Activated T-helper 1 cell treated with anti-CD3 and anti-CD28 coated beads, Interleukin-12 subunit alpha, Interleukin-12 subunit beta, Interleukin-2, Interleukin-4 antibody, amounts not matched to agents 30 ng/mL and 10 ng/mL and 1 ng/mL, durations not matched to agents 14 hours and 24 hours and 36 hours (primary cell): ENCODE data around the gene DERL2. TPM values are rescaled to one million over a fixed set of nuclear protein-coding genes. Genes with fewer than 3 reads are reported as not detected.

Source experiments
- DNase-seq: peaks from one replicate; pipeline ENCODE4 v3.0.0; 2021; ENCODE audit warnings: low spot score
- H3K27ac Mint-ChIP-seq: one replicate; pipeline ENCODE4 v1.8.0; 2021; ENCODE audit warnings: mild to moderate bottlenecking, mixed read lengths
- H3K27me3 Mint-ChIP-seq: one replicate; pipeline ENCODE4 v1.8.0; 2022; ENCODE audit warnings: mild to moderate bottlenecking, moderate library complexity, mixed read lengths; ENCODE audit not compliant: insufficient read depth
- H3K36me3 Mint-ChIP-seq: one replicate; pipeline ENCODE4 v1.8.0; 2021; ENCODE audit warnings: low read depth, mixed read lengths
- H3K4me1 Mint-ChIP-seq: one replicate; pipeline ENCODE4 v1.8.0; 2021; ENCODE audit warnings: low read depth, mixed read lengths
- H3K4me3 Mint-ChIP-seq: one replicate; pipeline ENCODE4 v1.8.0; 2021; ENCODE audit warnings: mild to moderate bottlenecking, moderate library complexity, mixed read lengths
- H3K9me3 Mint-ChIP-seq: one replicate; pipeline ENCODE4 v1.8.0; 2021; ENCODE audit warnings: mixed read lengths
- intact Hi-C: fragments of 100-400 bp; cut with micrococcal nuclease; formaldehyde crosslinking; loops from one replicate; pipeline ENCODE4 v1.15.1; 2024
- total RNA-seq: library from RNA; stranded (reverse); gene quantifications from 2 replicates; pipeline ENCODE4 v1.2.3, GENCODE V29; 2022

The DERL2 gene
- total RNA-seq: 71.7 and 73.2 TPM in 2 replicates

DNA sequence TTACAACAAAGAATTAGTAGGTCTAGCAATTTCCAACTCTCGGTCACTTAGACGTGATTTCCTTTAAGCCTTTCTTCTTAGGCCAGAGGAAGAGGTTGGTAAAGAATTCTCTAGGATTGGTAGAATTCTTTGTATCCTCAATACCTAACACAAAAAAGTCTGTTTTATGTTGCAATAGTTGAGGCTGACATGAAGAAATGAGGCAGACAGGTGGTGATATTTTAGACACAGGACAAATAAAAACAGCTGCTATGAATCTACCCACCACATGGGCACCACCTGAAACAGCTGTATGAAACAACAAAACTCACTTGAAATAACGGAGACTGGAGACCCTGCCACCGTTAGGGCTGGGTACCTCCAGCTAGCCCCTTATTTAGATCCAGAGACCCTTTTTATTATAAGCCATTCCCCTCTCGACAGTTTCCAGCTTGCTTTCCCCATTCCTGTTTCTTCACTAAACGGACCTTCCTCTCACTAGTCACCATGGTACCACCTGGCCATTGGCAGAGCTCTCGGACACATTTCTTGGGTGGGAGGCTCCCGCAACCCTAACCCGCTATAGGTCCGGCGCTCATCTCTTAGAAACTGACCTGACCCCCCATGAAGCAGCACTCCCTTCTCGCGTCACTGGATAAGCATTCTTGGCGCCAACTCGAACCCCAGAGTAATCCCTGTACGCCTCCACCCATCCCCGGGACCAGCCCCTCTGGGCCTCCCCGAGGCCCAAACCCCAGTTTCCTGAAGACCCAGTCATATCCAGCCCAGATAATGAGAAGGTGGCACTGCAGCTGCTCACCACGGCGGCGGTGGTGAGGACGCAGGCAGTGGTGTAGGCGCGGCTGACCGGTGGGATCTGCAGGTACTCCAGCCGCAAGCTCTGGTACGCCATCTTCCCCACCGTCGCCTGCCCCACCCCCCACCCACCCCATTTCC, at the start of gene DERL2:
Gene DERL2, minus strand, starts transcription at position 909 of the 936 bp plus-strand sequence. Its CDS starts 17 bp downstream, at position 892.
- Mint-ChIP-seq H3K27me3 (no peaks in the 10 kb centered on the region), H3K4me3 (peak within 1 kb of the TSS; percentile 98), H3K9me3 (no peaks in the 10 kb centered on the region), H3K4me1 (peaks cover 54% of the 10 kb centered on the region), H3K36me3 (peaks cover 61% of the 10 kb centered on the region), H3K27ac (peak within 1 kb of the TSS; percentile 96)
- DNase-seq: no peak
- intact Hi-C loops: loop anchor here (1.0 to 10.0 kb wide), 11 partner anchors 16 to 1550 kb away; partner anchors contain the start of genes C1QBP, DHX33, KIAA0753 and NLRP1

DNA sequence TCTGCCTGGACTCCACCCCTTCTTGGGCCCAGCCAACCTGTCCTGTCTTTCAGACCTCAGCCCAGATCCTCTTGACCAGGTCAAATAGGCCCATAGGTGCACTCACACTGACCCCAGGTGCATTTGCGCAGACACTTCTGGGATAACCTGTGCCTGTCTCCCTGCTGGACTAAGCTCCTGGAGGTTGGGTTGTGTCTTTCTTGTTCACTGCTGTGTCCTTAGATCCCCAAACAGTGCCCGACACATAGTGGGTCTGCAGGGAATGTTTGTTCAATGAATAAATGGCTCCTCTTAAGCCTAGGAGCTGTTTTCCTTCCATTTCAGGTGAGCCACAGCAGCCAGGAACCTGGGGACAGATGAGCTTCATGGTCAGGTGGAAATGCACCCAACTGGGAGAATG, 49.5 kb upstream of the DERL2 start:
- DNase-seq: no peak
- no peaks in the 10 kb centered on the region for H3K9me3 Mint-ChIP-seq
- no peak overlapping the region for H3K27ac Mint-ChIP-seq
- no peaks in the 10 kb centered on the region for H3K27me3 Mint-ChIP-seq
- H3K4me3 Mint-ChIP-seq: no peak overlapping the region
- intact Hi-C loops: no loop called here
- H3K4me1 Mint-ChIP-seq: no peaks in the 10 kb centered on the region
- peaks cover 41% of the 10 kb centered on the region for H3K36me3 Mint-ChIP-seq

DNA sequence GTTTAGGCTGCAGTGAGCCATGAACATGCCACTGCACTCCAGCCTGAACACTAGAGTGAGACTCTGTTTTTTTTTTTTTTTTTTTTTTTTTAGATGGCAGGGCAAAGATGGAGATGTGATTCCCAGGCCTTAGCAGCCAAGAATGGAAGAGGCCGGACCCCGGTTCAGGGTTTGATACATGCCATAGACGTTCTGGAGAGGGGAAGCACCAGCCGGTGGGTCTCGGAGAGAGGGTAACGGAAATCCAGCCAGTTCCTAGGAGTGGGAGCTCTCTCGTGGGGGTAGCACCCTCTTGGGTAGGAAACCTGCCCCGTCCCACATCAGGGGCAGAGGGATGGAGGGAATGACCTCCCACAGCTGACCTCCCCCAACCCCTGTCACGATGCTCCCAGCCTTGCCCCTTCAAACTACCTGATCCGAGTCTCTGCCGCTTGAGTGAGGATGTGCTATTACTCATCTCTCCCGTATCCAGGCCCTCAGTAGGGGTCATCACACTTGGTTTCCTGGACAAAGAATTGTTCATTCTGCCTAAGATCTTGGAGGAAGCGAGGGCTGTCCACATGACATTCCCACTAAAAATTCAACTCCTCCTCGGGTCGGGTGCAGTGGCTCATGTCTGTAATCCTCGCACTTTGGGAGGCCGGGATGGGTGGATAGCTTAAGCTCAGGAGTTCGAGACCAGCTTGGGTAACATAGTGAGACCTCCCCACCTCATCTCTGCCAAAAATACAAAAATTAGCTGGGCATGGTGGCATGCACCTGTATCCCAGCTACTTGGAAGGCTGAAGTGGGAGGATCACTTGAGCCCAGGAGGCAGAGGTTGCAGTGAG, 47.7 kb upstream of the DERL2 start:
- DNase-seq: no peak
- intact Hi-C loops: no loop called here
- peaks cover 42% of the 10 kb centered on the region for H3K36me3 Mint-ChIP-seq

DNA sequence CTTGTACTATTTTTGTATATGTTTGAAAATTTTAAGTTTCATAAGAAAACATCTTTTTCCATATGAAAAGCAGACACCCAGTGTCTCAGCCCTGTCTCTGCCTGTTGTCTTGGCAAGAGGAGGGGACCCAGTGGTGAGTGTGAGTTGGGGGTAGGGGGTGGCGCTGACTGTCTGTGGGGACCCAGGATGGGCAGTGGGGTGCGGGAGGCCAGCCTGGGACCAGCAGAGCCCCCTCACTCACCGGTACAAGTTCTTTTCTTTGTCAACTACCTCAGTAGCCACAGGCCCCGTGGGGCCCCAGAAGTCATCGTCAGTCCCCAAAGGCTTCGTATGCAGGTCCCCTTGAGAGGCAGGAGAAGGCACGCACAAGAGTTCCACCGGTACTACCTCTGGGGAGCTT, 46.6 kb upstream of the DERL2 start:
- intact Hi-C loops: no loop called here
- Mint-ChIP-seq H3K4me1 (no peaks in the 10 kb centered on the region), H3K36me3 (peaks cover 43% of the 10 kb centered on the region), H3K27me3 (no peaks in the 10 kb centered on the region), H3K9me3 (no peaks in the 10 kb centered on the region), H3K4me3 (no peak overlapping the region), H3K27ac (no peak overlapping the region)
- DNase-seq: no peak

More for the DNA sequence above, 47.7 kb upstream of the DERL2 start:
- Mint-ChIP-seq H3K27ac (no peak overlapping the region), H3K4me3 (no peak overlapping the region), H3K27me3 (no peaks in the 10 kb centered on the region), H3K4me1 (no peaks in the 10 kb centered on the region), H3K9me3 (no peaks in the 10 kb centered on the region)

DNA sequence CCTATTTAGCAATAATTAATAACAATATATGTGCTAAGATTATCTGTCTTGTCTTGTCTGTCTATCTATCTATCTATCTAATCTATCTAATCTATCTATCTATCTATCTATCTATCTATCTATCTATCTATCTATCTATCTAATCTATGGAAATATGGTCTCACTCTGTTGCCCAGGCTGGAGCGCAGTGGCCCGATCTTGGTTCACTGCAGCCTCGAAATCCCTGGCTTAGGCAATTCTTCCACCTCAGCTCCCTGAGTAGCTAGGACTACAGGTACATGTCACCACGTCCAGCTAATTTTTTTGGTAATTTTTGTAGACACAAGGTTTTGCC, 45.1 kb upstream of the DERL2 start:
- intact Hi-C loops: no loop called here
- H3K9me3 Mint-ChIP-seq: no peaks in the 10 kb centered on the region
- no peak for DNase-seq
- no peak overlapping the region for H3K4me3 Mint-ChIP-seq
- H3K4me1 Mint-ChIP-seq: peaks cover 13% of the 10 kb centered on the region
- H3K36me3 Mint-ChIP-seq: peaks cover 44% of the 10 kb centered on the region
- H3K27ac Mint-ChIP-seq: no peak overlapping the region
- H3K27me3 Mint-ChIP-seq: no peaks in the 10 kb centered on the region

DNA sequence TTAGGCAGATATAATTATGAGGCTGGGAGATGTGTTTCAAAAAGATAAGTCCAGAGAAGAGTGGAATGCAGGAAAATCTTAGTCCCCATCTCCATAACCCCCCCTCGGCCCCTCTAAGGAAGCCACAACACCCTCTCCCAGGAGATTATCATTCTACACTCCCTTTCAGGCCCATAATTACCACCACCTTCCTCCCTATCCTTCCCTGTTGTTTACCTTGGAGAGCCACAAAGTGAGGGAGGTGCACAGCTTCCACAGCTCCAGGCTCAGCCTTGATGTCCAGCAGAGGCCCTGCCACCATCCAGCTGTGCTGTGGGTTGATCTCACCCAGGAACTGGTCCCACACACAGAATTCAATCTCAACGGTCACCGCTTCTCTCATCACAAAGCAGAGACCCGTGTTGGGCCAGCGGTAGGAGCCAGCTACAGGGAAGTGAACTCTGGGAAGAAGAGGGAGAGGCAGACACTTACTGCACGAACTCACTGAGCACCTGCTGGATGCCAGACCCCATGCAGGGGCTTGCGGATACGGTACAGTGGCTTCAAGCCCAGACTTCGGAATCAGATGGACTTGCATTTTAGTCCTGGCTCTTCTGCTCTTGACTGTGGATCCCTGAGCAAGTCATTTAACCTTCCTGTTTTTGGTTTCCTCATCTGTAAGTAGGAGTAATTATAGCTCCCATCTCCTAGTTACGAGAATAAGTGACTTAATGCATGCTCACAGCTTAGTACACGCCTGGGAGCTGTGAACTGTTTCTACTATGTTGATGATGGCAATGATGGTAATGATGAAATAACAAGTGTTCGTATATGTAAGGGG, 44.5 kb upstream of the DERL2 start:
- Mint-ChIP-seq H3K27me3 (no peaks in the 10 kb centered on the region), H3K4me3 (no peak overlapping the region), H3K9me3 (no peaks in the 10 kb centered on the region), H3K36me3 (peaks cover 41% of the 10 kb centered on the region), H3K27ac (no peak overlapping the region), H3K4me1 (peaks cover 13% of the 10 kb centered on the region)
- no peak for DNase-seq
- intact Hi-C loops: no loop called here

DNA sequence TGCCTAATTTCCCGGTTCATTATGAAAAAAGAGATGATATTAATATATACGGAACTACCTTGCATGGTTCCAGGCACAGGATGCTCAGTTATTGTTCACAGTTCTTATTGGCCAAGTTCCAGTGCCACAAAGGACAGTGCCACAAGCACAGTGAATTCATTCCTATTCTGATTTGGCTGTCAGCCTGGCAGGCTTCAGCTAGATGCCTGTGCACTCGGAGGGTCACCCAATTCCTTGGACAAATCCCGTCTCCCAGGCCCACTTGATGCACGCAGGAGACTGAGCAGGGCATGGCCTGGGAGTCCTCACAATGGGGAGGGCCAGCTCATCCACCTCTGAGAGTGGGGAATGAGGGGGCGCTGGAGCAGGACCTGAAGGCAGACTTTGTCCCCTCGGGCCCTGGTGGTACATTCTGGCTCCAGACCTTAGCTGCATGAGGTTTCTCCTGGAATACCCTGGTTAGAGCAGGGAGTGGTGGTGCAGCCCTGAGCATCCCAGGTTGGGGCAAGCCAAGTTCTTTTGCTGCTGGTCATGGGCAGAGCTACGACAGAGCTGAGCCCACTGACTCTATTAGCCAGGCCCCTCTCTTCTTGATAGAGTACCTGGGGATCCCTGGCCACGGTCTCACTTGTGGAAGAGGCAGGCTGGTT, 41.7 kb upstream of the DERL2 start:
- intact Hi-C loops: loop anchor here (2.0 kb wide), 1 partner anchor 57 kb away; the partner anchor contains the start of gene NLRP1
- H3K9me3 Mint-ChIP-seq: no peaks in the 10 kb centered on the region
- no peak overlapping the region for H3K4me3 Mint-ChIP-seq
- no peak for DNase-seq
- no peaks in the 10 kb centered on the region for H3K27me3 Mint-ChIP-seq
- H3K27ac Mint-ChIP-seq: peak overlapping the region; percentile 84
- peaks cover 34% of the 10 kb centered on the region for H3K36me3 Mint-ChIP-seq
- peaks cover 13% of the 10 kb centered on the region for H3K4me1 Mint-ChIP-seq

DNA sequence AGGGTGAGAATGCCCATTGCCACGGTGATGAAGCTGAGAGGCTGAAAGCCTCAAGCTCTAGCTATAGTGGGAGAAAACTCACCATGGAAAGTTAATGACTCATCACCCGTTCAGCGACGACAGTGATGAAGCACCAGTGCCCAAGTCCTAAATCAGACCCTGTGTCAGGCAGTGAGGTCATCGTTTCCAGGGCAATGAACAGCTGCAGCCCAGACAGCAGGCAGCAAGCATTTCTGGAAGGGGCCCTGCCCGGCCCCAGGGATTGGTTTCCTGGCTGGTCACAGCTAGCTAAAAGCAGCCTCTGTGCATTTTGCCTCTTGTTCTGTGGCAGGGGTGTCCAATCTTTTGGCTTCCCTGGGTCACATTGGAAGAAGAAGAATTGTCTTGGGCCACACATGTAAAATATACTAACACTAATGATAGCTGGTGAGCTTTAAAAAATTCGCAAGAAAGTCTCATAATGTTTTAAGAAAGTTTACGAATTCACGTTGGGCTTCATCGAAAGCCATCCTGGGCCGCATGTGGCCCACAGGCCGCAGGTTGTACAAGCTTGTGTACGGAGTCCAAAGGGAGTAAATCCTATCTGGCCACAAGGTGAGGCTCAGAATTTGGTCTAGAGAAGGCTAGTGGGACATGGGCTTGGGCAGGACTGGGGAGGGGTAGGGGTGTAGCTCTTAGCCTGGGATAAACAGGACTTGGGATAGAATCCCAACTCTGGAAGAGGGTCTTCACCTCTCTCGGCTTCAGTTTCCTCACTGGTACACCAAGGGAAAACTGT, 41.0 kb upstream of the DERL2 start:
- H3K4me3 Mint-ChIP-seq: no peak overlapping the region
- H3K4me1 Mint-ChIP-seq: peaks cover 13% of the 10 kb centered on the region

DNA sequence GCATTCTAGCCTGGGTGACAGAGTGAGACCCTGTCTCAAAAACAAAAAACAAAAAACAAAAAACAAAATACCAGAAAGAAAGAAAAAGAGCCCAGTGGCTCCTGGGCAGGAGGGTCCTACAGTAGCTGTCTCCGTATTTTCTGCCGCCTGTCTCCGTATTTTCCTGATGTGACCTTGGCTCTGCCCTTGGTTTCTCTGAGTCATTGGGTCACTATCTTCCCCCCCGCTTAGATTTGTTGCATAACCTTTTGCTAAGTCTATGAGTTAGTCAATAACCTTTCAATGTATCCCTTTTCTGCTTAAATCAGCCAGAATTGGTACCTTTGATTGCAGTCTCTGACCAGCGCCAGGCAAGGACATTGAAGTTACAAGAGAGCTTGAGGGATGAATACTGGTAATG, 37.3 kb upstream of the DERL2 start:
- peaks cover 13% of the 10 kb centered on the region for H3K4me1 Mint-ChIP-seq
- H3K27ac Mint-ChIP-seq: no peak overlapping the region
- no peak overlapping the region for H3K4me3 Mint-ChIP-seq
- peaks cover 14% of the 10 kb centered on the region for H3K36me3 Mint-ChIP-seq
- no peaks in the 10 kb centered on the region for H3K9me3 Mint-ChIP-seq
- no peak for DNase-seq
- intact Hi-C loops: no loop called here
- H3K27me3 Mint-ChIP-seq: no peaks in the 10 kb centered on the region

More for the DNA sequence above, 41.0 kb upstream of the DERL2 start:
- H3K9me3 Mint-ChIP-seq: no peaks in the 10 kb centered on the region
- H3K27me3 Mint-ChIP-seq: no peaks in the 10 kb centered on the region
- peak overlapping the region; percentile 84 for H3K27ac Mint-ChIP-seq
- DNase-seq: peak; percentile 18
- peaks cover 31% of the 10 kb centered on the region for H3K36me3 Mint-ChIP-seq
- intact Hi-C loops: loop anchor here (1.0 to 2.0 kb wide), 3 partner anchors 26 to 58 kb away; partner anchors contain the start of genes DERL2, MIS12 and NLRP1

DNA sequence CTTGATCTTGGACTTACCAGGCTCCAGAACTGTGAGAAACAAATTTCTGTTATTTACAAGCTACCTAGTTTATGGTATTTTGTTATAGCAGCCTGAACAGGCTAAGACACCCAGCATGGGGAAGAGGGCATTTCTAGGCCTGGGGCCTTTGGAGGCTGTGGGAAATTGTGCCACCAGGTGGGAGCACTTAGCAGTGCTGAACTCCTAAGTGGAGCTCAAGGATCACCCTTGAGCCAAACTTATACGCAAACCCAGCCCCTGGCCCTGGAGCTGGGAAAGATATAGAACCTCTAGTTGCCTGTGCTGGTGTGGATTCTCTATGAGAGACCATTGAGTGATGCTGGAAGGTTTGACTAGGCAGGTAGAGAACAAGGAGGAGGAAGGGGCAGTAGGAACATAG, 36.5 kb upstream of the DERL2 start:
- no peak overlapping the region for H3K27ac Mint-ChIP-seq

DNA sequence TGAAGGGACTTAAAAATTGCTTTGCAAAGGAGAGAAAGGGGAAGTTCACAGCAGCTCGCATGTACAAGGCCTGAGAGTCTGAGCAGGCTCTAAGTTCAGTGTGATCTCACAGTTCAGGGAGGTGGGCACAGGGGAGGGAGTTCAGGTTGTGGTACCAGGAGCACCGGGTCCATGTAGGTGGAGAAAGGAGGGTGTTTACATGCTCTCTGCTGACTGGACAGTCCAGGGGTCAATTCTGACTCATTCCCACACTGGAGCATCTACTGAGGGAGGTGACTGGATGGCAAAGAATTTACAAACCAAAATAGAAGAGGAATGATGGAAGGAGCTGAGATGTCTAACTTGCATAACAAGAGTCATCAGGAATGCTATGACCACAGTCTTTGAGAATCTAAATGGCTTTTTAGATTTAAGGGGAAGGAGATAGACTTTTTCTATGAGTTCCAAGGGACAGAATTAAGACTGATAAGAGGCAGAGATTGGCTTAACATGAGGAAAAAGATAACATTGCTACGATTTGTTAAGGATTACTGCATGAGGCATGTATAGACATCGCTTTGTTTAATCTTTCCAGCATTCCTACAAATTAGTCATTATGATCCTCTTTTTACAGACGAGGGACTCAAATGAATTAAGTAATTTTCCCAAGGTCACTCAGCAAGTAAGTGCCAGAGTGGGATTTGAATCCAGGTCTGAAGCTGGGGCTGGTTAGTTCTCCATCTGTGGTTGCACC, 30.2 kb upstream of the DERL2 start:
- intact Hi-C loops: no loop called here
- Mint-ChIP-seq H3K4me1 (peaks cover 24% of the 10 kb centered on the region), H3K27ac (no peak overlapping the region), H3K27me3 (no peaks in the 10 kb centered on the region), H3K9me3 (no peaks in the 10 kb centered on the region), H3K36me3 (peaks cover 49% of the 10 kb centered on the region), H3K4me3 (no peak overlapping the region)
- no peak for DNase-seq

More for the DNA sequence above, 36.5 kb upstream of the DERL2 start:
- Mint-ChIP-seq H3K4me1 (peaks cover 13% of the 10 kb centered on the region), H3K4me3 (no peak overlapping the region), H3K36me3 (peaks cover 20% of the 10 kb centered on the region), H3K27me3 (no peaks in the 10 kb centered on the region), H3K9me3 (no peaks in the 10 kb centered on the region)
- intact Hi-C loops: no loop called here
- DNase-seq: no peak
